ENCODE data around the gene RASSF5. TPM values are rescaled to one million over a fixed set of nuclear protein-coding genes. Genes with fewer than 3 reads are reported as not detected.

Gene RASSF5
- total RNA-seq, 1 experiment from 2014 or later, result 9.0 TPM

DNA sequence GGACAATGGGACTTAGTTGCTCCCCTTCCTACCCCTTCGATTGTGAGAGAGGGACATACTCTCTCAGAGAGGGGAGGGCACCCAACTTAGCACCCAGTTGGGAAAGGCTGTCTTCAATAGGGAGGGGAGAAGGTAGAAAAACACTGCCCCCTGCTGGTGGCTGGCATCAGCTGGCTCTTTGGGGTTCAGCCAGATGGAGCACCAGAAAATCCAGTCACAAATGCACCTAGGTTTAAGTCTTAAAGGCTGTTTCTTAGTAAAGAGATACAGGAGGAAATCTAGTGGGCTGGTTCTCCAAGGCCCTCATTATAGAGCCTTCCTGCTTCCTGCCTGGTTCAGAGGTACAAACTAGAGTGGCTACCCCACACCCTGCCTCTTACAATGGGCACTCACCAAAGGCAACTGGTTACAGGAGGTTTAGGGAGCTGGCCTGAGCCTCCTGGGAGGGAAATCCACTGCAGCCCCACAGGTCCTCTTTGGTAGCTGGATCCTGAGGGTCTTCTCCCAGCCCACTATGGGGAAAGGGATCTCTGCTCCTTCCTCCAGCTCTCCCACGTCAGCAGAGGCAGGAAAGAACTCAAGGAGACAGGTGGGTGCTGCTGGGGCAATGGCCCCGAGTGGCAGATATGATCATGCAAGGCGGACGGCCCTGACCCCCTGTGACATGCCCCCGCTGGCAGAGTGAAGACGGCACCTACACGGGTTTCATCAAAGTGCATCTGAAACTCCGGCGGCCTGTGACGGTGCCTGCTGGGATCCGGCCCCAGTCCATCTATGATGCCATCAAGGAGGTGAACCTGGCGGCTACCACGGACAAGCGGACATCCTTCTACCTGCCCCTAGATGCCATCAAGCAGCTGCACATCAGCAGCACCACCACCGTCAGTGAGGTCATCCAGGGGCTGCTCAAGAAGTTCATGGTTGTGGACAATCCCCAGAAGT, 76.6 kb downstream of the RASSF5 start:
- DNase-seq (ENCODE audit: low read depth), result peak; percentile 75

DNA sequence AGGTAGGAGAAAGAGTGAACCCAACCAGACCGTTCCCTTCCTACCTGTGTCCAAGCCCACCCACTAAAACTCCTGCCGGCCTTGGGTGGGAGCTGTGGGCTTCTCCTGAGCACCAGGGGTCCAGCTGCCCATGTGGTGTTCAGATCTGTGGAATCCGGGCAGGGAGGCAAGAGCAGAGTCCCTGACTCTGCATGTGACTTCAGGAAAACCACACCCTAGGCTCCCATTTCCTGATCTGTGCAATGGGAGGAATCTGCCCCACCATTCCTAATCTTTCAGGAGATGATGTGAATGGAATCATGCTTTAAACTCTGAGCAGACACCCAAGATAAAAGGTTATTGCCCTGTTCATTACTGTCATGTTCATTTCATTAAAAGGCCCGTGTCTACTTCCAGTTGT, 77.4 kb downstream of the RASSF5 start:
- no peak for DNase-seq (ENCODE audit: low read depth)

DNA sequence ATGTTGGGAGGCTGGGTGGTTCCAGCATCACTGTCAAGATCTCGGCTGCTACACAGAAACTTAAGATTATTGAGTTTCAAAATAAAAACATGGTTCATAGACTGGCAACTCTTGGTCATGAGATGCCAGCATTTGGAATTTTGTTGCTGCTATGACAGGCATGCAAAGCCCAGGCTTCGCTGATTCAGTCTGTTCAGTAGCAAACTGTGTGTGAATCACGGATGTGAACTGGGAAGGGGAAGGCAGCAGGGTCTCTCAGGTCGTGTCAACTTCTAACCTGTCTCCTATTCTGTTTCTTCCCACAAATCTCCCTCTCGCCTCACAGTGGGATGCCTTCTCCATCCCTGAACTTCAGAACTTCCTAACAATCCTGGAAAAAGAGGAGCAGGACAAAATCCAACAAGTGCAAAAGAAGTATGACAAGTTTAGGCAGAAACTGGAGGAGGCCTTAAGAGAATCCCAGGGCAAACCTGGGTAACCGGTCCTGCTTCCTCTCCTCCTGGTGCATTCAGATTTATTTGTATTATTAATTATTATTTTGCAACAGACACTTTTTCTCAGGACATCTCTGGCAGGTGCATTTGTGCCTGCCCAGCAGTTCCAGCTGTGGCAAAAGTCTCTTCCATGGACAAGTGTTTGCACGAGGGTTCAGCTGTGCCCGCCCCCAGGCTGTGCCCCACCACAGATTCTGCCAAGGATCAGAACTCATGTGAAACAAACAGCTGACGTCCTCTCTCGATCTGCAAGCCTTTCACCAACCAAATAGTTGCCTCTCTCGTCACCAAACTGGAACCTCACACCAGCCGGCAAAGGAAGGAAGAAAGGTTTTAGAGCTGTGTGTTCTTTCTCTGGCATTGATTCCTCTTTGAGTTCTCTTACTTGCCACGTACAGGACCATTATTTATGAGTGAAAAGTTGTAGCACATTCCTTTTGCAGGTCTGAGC, 79.4 kb downstream of the RASSF5 start:
- no peak for DNase-seq (ENCODE audit: low read depth)

DNA sequence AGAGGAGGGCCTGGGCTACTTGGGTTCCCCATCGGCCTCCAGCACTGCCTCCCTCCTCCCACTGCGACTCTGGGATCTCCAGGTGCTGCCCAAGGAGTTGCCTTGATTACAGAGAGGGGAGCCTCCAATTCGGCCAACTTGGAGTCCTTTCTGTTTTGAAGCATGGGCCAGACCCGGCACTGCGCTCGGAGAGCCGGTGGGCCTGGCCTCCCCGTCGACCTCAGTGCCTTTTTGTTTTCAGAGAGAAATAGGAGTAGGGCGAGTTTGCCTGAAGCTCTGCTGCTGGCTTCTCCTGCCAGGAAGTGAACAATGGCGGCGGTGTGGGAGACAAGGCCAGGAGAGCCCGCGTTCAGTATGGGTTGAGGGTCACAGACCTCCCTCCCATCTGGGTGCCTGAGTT, 80.6 kb downstream of the RASSF5 start:
- DNase-seq (ENCODE audit: low read depth), result no peak

DNA sequence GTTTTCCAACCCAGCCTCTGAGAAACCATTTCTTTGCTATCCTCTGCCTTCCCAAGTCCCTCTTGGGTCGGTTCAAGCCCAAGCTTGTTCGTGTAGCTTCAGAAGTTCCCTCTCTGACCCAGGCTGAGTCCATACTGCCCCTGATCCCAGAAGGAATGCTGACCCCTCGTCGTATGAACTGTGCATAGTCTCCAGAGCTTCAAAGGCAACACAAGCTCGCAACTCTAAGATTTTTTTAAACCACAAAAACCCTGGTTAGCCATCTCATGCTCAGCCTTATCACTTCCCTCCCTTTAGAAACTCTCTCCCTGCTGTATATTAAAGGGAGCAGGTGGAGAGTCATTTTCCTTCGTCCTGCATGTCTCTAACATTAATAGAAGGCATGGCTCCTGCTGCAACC, 81.2 kb downstream of the RASSF5 start:
- no peak for DNase-seq (ENCODE audit: low read depth)

DNA sequence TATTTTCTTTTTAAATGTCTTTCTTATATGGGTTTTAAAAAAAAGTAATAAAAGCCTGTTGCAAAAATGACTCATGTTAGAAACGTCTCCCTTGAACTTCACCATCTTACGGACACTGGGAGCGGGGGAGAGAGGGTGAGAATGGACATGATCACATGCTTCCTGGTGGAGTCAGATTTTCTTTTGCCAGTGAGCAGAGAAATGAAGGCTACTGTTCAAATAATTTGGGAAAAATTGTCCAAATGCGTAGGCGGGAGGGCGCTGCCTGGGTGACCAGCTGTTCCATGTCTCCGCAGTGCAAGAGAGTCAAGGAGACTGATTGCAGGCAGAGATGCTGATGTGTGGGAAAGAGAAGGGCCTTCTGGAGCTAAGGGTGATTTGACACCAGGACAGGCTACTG, 81.9 kb downstream of the RASSF5 start:
- DNase-seq (ENCODE audit: low read depth), result peak; percentile 88

DNA sequence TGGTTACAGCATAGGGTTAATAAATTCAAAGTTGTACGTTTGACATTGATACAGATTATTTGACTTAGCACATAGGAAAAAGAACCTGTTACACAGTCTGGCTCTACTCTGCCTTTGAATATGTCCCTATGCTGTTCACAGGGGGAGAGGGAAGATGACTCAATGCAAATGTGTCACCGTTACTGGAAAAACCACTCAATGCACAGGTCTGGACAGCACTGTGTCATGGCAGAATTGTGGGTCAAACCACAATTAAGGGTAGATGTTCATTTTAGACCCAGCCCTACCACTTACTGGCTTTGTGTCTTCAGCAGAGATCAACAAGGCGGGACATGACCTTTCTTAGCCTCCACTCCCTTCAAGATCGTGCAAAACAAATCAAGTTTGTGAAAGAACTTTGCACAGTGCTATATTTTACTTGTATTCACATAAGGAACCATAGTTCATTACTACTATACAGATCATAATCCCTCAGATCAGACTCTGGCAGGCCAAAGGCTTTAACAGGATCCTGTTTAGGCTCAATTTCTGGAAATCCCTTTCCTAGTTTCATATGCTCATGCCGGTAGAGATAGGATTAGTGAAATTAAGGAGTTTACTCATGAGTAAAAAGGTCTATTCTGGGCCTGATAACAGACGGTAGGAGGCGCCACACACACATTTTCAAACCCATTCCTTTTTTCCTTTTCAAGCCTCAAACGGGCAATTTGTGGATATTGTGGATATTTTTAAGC, 82.9 kb downstream of the RASSF5 start:
- peak; percentile 89 for DNase-seq (ENCODE audit: low read depth)

DNA sequence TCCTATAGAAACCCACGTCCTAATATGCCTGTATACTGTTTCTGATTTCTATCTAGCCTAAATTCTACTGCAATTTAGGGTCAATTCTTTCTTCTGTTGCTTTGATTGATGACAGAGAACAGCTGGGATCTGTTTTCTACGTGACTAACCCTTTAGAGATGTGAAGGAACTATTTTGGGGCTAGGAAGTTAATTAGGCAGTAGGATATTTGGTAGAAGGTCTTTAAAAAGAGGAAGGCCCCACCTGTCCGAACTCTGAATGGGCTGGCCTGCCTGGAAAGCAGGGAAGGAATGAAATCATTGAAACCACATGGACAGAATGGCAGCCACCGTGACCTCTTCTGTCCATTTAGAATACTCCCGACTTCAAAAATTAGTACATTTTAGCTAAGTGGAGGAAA, 83.9 kb downstream of the RASSF5 start:
- no peak for DNase-seq (ENCODE audit: low read depth)

DNA sequence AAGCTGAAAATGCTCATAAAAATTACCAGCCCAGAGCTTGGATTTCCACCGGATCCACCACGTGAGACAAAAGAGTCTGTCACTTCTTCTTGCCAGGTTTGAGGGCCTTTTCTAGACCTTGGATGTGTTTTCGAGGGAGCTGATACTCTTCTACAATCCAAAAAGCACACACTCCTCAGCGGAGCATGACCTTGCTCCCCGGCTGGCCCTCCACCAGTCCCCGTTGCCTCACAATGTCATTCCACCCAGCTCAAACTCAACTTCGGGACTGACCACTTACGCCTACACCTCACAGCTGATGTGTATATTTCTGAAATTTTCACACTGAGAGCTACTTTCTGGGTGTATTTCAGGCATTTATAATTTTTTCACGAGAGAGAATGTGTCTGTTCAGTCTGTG, 84.4 kb downstream of the RASSF5 start:
- DNase-seq (ENCODE audit: low read depth), result no peak

DNA sequence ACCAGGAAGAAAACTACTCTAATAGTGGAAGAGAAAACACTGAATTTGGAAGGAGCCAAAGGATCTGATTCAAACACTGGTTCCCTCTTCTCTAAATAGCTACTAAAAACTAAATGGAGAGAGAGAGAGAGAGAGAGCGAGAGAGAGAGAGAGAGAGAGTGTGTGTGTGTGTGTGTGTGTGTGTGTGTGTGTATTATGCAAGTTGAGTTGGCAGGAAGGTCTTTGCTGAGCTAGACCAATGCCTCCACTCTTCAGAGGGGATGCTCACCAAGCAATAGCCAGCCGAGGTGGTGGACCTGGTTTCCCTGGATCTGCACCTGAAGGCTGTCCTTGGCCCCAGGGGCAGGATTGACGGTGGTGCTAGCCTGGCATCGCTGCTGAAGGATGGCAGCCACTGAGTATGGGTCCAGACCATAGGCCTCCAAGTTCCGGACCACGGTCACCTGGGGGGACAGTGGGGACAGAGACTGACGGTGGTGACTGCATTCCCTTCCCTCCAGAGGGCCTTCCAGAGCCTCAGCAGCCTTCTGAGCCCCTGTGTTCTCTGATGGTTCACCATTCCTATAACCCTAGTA, 86.1 kb downstream of the RASSF5 start:
- no peak for DNase-seq (ENCODE audit: low read depth)

DNA sequence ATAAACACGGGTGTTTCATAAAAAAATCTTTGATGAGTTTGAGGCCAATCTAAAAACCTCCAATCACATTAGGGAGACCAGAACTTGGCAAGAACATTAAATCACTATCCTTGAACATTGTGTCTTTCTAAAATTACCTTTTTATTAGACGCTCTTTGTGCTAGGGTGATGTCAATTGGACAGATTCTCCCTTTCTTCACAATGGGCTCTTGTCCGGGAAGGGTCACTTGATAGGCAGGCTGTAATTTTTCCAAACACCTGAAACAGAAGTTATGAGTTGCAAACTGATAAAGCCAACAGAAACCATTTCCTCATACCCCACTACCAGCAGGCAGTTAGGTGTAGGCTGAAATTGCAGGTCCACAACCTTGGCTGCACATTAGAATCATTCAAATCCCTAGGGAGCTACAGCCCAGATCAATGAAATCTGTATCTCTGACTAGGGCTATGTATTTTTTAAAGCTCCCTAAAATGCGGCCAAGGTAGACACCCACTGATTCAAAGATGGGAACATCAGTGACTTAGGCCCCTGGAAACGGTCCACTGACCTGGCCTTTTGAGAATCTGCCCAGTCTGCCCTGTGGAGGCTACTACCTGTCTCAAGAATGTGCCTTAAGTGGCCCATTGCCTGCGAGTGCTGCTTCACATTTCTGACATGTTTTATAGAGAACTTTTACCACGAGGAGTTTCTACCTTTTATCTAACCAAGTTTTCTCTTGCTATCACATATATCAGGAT, 88.4 kb downstream of the RASSF5 start:
- no peak for DNase-seq (ENCODE audit: low read depth)

DNA sequence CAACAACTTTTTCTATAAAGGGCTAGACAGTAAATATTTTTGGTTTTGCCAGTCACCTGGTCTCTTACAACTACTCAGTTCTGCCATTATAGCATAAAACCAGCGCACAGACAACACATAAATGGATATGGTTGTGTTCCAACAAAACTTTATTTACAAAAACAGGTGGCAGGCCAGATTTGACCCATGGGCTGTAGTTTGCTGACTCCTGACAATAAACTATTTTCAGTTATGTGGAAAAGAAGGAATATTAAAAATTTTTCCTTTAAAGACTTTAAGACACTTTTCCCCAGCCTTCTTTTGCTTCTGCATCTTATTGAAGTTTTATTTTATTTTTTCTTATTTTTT, 89.0 kb downstream of the RASSF5 start:
- no peak for DNase-seq (ENCODE audit: low read depth)

DNA sequence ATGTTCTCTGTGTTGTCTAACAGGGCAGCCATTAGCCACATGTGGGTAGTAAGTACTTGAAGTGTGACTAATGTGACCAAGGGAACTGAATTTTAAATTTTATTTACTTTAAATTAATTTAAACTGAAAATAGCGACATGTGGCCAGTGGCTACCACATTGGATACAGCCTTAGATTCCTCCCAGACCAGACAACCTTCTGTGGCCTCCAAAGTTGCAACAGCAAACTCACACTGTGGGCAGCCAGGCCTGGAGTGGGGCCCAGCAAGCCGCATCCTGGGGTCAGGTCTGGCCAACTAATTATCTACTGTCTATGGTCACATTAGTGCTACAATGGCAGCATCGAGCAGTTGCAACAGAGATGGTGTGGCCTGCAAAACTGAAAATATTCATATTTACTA, 93.2 kb downstream of the RASSF5 start:
- DNase-seq (ENCODE audit: low read depth), result no peak

DNA sequence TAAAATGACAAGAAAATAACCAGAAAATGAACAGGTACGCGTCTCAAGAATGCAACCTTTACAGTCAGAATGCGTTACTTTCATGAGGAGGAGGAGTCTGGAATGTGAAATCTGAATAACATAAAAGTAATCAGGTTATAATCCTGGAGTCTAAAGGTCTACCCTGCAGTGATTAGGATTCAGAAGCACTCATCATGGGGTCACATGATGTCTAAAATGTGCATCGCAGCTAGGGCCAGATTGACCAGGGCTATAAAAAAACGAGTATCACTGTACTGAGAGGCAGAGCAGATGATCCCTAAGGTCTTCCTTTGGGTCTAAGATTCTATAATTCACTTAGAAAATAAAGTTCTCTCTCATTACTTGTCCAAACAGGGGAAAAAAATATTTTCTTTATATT, 97.5 kb downstream of the RASSF5 start:
- no peak for DNase-seq (ENCODE audit: low read depth)

DNA sequence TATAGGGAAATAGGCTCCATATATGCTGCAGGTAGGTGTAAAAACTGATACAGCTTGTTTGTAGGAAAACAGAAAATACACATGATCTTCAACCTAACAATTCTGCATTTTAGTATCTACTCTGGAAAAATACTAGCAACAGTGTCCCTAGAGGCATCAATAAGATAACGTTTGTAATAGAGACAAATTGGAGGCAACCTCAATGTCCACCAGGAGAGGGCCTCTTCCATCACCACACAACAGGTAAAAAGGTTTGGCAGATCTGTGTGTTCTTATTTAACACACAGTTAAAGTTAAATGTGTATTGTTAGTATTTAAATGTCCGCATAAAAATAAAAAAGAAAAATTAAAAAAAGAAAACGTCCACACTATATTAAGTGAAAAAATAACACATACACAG, 99.5 kb downstream of the RASSF5 start:
- peak; percentile 71 for DNase-seq (ENCODE audit: low read depth)

DNA sequence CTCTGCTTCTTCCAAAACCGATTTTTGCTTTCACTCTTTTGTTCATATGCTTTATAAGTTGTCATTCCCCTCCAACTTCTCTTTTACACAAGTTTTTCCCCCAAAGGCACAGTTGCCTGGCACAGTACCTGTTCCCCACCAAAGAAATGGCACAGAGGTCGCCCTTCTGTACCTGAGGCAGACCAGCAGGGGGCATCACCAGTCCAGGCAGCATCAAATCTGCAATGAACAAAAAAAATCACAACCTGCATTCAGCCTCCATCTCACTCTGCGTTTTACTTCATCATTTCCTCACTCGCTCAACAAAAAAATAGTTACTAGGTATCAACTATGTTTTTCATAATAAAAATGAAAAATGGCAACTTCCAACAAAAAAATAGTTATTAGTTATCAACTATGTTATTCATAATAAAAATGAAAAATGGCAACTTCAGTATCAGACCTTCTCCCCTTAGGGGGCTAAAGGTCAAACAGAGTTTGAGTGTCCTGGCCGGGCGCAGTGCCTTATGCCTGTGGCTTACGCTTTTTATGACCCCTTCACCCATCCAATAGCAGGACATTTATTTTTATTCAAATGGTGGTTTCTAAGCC, 100.9 kb downstream of the RASSF5 start:
- peak; percentile 48 for DNase-seq (ENCODE audit: low read depth)

DNA sequence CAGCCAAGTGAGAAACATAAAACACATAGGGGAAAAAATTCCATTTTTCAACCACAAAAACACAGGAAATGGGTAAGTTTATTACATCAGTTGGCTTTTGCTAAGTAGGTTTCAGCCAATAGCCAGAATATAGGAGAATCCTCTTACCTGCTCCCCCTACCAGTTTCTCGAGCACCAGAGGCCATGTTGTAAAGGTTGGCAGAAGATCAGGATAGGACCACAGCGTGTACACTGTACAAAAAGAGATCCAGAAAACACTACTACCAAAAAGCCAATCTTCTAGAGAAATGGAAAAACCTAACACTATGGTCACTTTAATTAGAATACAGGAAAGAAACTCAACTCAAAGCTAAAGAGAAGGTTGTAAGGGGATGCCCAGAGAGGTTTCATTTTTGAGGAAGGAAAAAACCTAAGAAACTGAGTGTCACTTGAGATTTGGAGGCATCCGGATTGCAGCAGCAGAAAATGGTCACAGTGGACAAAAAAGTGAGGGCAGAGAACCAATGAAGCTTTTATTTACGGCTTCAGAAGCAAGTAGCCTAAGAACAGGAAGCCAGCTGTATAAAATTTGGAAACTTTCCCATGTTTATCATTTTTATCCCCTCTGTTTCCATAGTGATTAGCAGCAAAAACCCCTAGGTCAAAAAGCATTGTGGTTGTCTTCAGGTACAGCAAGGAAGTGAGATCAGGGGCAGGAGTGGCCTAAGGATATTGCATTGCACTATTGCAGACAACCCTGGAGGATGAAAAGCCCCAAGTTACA, 102.1 kb downstream of the RASSF5 start:
- DNase-seq (ENCODE audit: low read depth), result peak; percentile 12

DNA sequence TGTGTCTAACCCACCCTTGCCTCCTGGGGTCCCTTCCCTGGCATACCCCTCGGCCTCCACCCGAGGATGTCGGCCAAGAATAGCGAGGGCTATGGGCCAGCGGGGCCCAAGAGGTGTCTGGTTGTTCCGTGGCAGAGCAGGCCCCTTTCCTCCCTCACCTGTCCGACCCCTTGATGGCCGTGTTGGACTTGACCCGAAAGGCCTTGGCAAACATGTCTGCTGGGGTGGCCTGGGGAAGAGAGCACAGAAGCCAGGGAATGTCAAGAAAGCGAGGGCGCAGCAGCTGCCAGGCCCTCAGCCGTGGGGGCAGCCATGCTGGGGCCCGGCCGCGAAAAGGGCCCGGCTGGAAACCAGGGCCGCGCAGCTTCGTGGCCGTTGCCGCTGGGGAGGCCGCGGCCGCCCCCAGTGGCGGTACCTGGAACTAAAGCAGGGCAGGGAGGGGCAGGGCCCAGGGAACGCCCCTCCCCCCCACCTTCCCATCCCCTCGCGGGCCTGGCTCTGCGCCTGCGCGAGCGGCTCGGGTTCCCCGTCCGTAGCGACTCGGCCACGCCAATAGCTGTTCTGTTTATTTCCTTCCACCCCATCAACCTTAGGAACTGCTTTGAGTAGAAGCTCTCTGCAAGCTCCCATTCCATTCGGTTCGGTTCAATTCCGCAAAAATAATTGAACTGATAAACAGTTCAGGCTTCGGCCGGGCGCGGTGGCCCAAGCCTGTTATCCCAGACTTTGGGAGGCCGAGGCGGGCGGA, 105.0 kb downstream of the RASSF5 start, which contains the start of gene EIF2D:
EIF2D (minus strand) TSS at position 337 of the 748 bp plus-strand sequence; CDS start at position 214, 123 bp downstream.
- peak; percentile 91 for DNase-seq (ENCODE audit: low read depth)

All from HT1080 (cell line).